HL-60 (cell line): ENCODE data around the gene S100A9.

Experiments
- DNase-seq, 2 experiments: peaks; one replicate each; pipeline ENCODE4 v3.0.0-alpha.2; 2010 to 2020; ENCODE audit warnings: low read depth in 1 of 2, low spot score in 1 of 2
- H3K27ac ChIP-seq: fragments of 250-450 bp; sonication (Bioruptor Pico); replicated peaks from 2 replicates; pipeline ENCODE4 v1.5.1; 2020; ENCODE audit warnings: mild to moderate bottlenecking, moderate library complexity
- H3K27me3 ChIP-seq: fragments of 250-450 bp; sonication (Bioruptor Pico); 2 replicates; pipeline ENCODE4 v1.5.1; 2021; ENCODE audit warnings: mild to moderate bottlenecking, moderate library complexity; ENCODE audit not compliant: insufficient read depth, poor library complexity, severe bottlenecking
- H3K4me3 ChIP-seq: replicated peaks from 2 replicates; pipeline ENCODE4 v1.5.1; 2011; ENCODE audit warnings: mild to moderate bottlenecking, control low read depth, low read length; ENCODE audit not compliant: insufficient read depth
- GABPA ChIP-seq: IDR thresholded peaks from 2 replicates; pipeline ENCODE4 v1.6.1; 2012; ENCODE audit warnings: low read depth
- POLR2AphosphoS5 ChIP-seq: IDR thresholded peaks from 2 replicates; pipeline ENCODE4 v1.6.1; 2012; ENCODE audit warnings: low read depth
- SPI1 ChIP-seq: IDR thresholded peaks from 2 replicates; pipeline ENCODE4 v1.6.1; 2012; ENCODE audit warnings: low read depth, mild to moderate bottlenecking, borderline replicate concordance
- long read RNA-seq: library from polyadenylated mRNA; unstranded; transcript quantifications from one replicate; pipeline ENCODE4 v2.0.0, GENCODE V29; 2020
- TF ChIP-seq, protein P1 (sequence below): IDR thresholded peaks from 2 replicates; pipeline ENCODE4 v1.6.1; 2012; ENCODE audit warnings: low read depth; ENCODE audit not compliant: insufficient replicate concordance
- TF ChIP-seq, protein P2 (sequence below): IDR thresholded peaks from one replicate; pipeline ENCODE4 v1.5.1; 2011; ENCODE audit warnings: low read length, control low read depth, inconsistent platforms; ENCODE audit not compliant: insufficient read depth

The S100A9 gene
- long read RNA-seq, partial matches to known transcripts, result 0 of 2 reads
- long read RNA-seq, other reads (novel, unspliced or antisense), result 0 of 2 reads

DNA sequence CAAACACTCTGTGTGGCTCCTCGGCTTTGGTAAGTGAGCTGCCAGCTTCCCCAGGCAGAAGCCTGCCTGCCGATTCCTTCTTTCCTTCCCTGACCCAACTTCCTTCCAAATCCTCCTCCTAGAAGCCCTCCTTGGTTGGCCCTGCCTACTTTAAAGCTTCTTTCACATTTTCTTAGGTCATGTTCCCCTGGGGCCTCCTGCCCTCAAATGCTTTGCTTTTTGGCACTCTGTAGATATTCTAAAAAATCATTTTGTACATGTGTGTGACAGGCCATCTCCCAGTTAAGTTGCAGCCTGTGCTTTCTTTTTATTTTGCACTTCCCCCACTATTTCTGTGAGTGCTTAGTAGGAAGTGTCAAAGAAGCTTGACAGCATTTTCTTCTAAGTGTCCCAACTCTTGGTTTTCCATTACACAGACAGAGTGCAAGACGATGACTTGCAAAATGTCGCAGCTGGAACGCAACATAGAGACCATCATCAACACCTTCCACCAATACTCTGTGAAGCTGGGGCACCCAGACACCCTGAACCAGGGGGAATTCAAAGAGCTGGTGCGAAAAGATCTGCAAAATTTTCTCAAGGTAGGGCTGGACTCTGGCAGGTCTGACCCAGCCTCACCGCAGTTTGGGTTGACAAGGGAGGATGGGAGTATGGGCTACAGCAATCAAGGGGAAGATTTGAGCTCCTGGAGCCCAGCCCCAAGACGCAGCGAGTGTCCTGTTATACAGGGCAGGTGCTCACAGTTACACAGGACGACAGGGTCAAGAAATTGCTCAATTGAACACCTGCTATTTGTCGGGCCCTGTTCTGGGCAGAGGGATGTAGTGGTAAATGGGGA is at the start of gene S100A9:
TSS of gene S100A9 (plus strand) at position 2 of the 838 bp plus-strand sequence. CDS start at position 432, 430 bp downstream.
- H3K4me3 ChIP-seq, result peak within 1 kb of the TSS; percentile 31
- H3K27ac ChIP-seq, result peak within 1 kb of the TSS; percentile 91
- TF ChIP-seq, protein P1, sequence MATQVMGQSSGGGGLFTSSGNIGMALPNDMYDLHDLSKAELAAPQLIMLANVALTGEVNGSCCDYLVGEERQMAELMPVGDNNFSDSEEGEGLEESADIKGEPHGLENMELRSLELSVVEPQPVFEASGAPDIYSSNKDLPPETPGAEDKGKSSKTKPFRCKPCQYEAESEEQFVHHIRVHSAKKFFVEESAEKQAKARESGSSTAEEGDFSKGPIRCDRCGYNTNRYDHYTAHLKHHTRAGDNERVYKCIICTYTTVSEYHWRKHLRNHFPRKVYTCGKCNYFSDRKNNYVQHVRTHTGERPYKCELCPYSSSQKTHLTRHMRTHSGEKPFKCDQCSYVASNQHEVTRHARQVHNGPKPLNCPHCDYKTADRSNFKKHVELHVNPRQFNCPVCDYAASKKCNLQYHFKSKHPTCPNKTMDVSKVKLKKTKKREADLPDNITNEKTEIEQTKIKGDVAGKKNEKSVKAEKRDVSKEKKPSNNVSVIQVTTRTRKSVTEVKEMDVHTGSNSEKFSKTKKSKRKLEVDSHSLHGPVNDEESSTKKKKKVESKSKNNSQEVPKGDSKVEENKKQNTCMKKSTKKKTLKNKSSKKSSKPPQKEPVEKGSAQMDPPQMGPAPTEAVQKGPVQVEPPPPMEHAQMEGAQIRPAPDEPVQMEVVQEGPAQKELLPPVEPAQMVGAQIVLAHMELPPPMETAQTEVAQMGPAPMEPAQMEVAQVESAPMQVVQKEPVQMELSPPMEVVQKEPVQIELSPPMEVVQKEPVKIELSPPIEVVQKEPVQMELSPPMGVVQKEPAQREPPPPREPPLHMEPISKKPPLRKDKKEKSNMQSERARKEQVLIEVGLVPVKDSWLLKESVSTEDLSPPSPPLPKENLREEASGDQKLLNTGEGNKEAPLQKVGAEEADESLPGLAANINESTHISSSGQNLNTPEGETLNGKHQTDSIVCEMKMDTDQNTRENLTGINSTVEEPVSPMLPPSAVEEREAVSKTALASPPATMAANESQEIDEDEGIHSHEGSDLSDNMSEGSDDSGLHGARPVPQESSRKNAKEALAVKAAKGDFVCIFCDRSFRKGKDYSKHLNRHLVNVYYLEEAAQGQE, result peak; percentile 31
- TF ChIP-seq, protein P2, sequence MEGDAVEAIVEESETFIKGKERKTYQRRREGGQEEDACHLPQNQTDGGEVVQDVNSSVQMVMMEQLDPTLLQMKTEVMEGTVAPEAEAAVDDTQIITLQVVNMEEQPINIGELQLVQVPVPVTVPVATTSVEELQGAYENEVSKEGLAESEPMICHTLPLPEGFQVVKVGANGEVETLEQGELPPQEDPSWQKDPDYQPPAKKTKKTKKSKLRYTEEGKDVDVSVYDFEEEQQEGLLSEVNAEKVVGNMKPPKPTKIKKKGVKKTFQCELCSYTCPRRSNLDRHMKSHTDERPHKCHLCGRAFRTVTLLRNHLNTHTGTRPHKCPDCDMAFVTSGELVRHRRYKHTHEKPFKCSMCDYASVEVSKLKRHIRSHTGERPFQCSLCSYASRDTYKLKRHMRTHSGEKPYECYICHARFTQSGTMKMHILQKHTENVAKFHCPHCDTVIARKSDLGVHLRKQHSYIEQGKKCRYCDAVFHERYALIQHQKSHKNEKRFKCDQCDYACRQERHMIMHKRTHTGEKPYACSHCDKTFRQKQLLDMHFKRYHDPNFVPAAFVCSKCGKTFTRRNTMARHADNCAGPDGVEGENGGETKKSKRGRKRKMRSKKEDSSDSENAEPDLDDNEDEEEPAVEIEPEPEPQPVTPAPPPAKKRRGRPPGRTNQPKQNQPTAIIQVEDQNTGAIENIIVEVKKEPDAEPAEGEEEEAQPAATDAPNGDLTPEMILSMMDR, result no peak
- TF ChIP-seq GABPA, result no peak; the same call in 1 of the 2 replicates
- peak; percentile 73 for TF ChIP-seq SPI1
- TF ChIP-seq POLR2AphosphoS5, result peak; percentile 73
- no peaks in the 10 kb centered on the region for H3K27me3 ChIP-seq
- peak; percentile 59 to 67 for DNase-seq

DNA sequence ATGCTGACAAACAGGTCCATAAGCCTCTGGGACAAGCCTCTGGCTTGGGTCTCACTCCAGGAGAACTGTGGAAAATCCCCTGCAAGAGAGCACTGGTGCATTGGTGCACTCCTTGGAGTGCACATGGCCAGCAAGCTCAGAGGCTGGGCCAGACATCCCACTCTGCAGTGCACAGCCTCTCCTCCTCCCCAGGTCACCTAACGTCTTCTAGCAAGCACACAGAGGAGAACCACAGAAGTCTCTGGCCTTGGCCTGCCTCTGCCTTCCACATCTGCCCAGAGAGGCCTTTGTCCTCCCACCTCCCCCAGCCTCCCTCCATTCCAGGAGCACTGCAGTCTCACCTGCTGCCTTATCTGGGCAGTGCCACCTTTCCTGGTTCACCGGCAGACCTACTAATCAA is 49.1 kb upstream of the S100A9 start:
- no peak for DNase-seq
- no peak overlapping the region for H3K27ac ChIP-seq
- TF ChIP-seq GABPA (no peak), SPI1 (no peak), POLR2AphosphoS5 (no peak)
- TF ChIP-seq, protein P1, result no peak
- TF ChIP-seq, protein P2, result no peak
- no peak overlapping the region for H3K4me3 ChIP-seq
- peaks cover 7% of the 10 kb centered on the region for H3K27me3 ChIP-seq

DNA sequence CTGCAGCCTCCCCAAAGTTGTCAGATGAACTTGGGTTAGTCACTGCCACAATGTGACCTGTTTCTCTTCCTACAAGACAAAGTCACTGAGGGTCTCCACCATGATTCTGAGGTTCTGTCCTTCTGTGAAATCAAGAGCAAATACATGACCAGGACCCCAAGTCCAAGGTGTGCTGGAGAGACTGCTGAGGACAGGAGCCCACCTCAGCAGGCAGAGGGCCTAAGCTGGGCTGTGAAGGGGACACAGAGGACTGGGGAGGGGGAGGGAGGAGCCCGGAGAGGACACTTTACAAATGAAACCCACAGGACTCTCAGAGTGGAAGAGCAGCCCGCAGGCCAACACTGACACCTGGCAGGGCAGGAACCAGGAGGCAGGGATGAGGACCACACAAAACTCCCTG is 48.2 kb upstream of the S100A9 start:
- no peak overlapping the region for H3K27ac ChIP-seq
- no peak for DNase-seq
- TF ChIP-seq, protein P2, result no peak
- TF ChIP-seq SPI1 (no peak), POLR2AphosphoS5 (no peak), GABPA (no peak)
- TF ChIP-seq, protein P1, result no peak
- H3K4me3 ChIP-seq, result no peak overlapping the region
- H3K27me3 ChIP-seq, result peaks cover 7% of the 10 kb centered on the region
